Tibial nerve (tissue), 3 donors: ENCODE measurements around the gene AP1G2.

Experiments used
- POLR2A ChIP-seq, 2 donors: fragments of 450-650 bp; IDR thresholded peaks; one replicate each; pipeline ENCODE4 v1.6.1; 2017; ENCODE audit warnings: antibody characterized with exemption in 2 of 2, mild to moderate bottlenecking in 2 of 2, moderate library complexity in 2 of 2
- TF ChIP-seq, protein P1 (sequence below), 5 experiments: fragments of 200-600 bp in 3 of 5; fragments of 450-650 bp in 2 of 5; sonication (generic) in 3 of 5; IDR thresholded peaks; one replicate each; pipeline ENCODE4 v1.5.1; 2016 to 2019; ENCODE audit warnings: antibody characterized with exemption in 5 of 5, mild to moderate bottlenecking in 3 of 5, moderate library complexity in 2 of 5

DNA sequence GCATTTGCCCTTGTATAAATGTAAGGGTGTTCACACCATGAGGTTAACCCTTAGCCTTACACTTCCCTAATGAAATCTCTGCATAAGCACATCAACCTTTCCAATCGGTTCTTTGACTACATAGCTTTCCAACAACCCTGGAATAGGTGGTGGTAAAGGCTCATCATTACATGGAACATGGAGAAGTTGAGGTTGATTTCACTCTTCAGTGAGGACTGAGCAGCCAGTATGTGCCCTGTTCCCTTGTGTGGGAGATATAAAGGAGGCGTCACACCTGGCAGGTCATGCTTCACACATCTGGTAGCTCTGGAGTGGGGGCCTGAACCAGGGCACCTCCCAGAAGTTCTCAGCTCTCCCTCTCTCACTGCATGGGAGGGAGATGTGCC, 32.7 kb upstream of the AP1G2 start:
- TF ChIP-seq, protein P1, sequence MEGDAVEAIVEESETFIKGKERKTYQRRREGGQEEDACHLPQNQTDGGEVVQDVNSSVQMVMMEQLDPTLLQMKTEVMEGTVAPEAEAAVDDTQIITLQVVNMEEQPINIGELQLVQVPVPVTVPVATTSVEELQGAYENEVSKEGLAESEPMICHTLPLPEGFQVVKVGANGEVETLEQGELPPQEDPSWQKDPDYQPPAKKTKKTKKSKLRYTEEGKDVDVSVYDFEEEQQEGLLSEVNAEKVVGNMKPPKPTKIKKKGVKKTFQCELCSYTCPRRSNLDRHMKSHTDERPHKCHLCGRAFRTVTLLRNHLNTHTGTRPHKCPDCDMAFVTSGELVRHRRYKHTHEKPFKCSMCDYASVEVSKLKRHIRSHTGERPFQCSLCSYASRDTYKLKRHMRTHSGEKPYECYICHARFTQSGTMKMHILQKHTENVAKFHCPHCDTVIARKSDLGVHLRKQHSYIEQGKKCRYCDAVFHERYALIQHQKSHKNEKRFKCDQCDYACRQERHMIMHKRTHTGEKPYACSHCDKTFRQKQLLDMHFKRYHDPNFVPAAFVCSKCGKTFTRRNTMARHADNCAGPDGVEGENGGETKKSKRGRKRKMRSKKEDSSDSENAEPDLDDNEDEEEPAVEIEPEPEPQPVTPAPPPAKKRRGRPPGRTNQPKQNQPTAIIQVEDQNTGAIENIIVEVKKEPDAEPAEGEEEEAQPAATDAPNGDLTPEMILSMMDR (IDR thresholded peaks at IDR 0.05): no peak
- TF ChIP-seq POLR2A (IDR thresholded peaks at IDR 0.05): no peak
